ENCODE results near the gene TNNT3. TPM values are rescaled to one million over a fixed set of nuclear protein-coding genes. Genes with fewer than 3 reads are reported as not detected.

TNNT3 gene
- total RNA-seq, 1 experiment from 2014 or later: 8.0 TPM

Other genes starting within 250 kb of the TNNT3 start
- not detected in 2 replicates for gene KRTAP5-6, start 222.5 kb upstream of the TNNT3 start, total RNA-seq (2014; rRNA removed; shearing (Covaris generic))
- gene IFITM10, start 169.1 kb upstream of the TNNT3 start, total RNA-seq (2014; rRNA removed; shearing (Covaris generic)): 0.05 TPM in 1 of 2 replicates, not detected in the other
- 245 and 253 TPM in 2 replicates for gene CTSD, start 155.8 kb upstream of the TNNT3 start, total RNA-seq (2014; rRNA removed; shearing (Covaris generic))
- gene SYT8, start 84.7 kb upstream of the TNNT3 start, total RNA-seq (2014; rRNA removed; shearing (Covaris generic)): 0.06 TPM in 1 of 2 replicates, not detected in the other
- not detected in 2 replicates for gene TNNI2, start 80.7 kb upstream of the TNNT3 start, total RNA-seq (2014; rRNA removed; shearing (Covaris generic))
- 0.50 and 3.4 TPM in 2 replicates for gene LSP1, start 66.6 kb upstream of the TNNT3 start, total RNA-seq (2014; rRNA removed; shearing (Covaris generic))
- gene PRR33, start 27.8 kb upstream of the TNNT3 start, total RNA-seq (2014; rRNA removed; shearing (Covaris generic)): not detected in 2 replicates
- 155 and 244 TPM in 2 replicates for gene MRPL23, start 27.6 kb downstream of the TNNT3 start, total RNA-seq (2014; rRNA removed; shearing (Covaris generic))
- not detected in 2 replicates for gene H19, start 78.1 kb downstream of the TNNT3 start, total RNA-seq (2014; rRNA removed; shearing (Covaris generic))
- gene IGF2, start 219.7 kb downstream of the TNNT3 start, total RNA-seq (2014; rRNA removed; shearing (Covaris generic)): 29.7 and 31.5 TPM in 2 replicates
- gene INS, start 241.5 kb downstream of the TNNT3 start, total RNA-seq (2014; rRNA removed; shearing (Covaris generic)): not detected in 2 replicates

All from SJSA1 (cell line).